Activated naive CD8-positive, alpha-beta T cell treated with anti-CD3 and anti-CD28 coated beads for 36 hours (primary cell): Measurements from ENCODE around the gene ACVR1C. TPM values are rescaled to one million over a fixed set of nuclear protein-coding genes. Genes with fewer than 3 reads are reported as not detected.

Experiments
- DNase-seq: peaks from one replicate; pipeline ENCODE4 v3.0.0; 2021
- H3K27ac Mint-ChIP-seq: one replicate; pipeline ENCODE4 v1.8.0; 2022; ENCODE audit warnings: mild to moderate bottlenecking, moderate library complexity, mixed read lengths
- H3K27me3 Mint-ChIP-seq: one replicate; pipeline ENCODE4 v1.8.0; 2022; ENCODE audit warnings: mild to moderate bottlenecking, mixed read lengths
- H3K36me3 Mint-ChIP-seq: one replicate; pipeline ENCODE4 v1.8.0; 2021; ENCODE audit warnings: mild to moderate bottlenecking, mixed read lengths
- H3K4me1 Mint-ChIP-seq: one replicate; pipeline ENCODE4 v1.8.0; 2021; ENCODE audit warnings: mixed read lengths
- H3K4me3 Mint-ChIP-seq: one replicate; pipeline ENCODE4 v1.8.0; 2022; ENCODE audit warnings: mild to moderate bottlenecking, moderate library complexity, mixed read lengths
- H3K9me3 Mint-ChIP-seq: one replicate; pipeline ENCODE4 v1.8.0; 2022; ENCODE audit warnings: mixed read lengths
- total RNA-seq, 2 experiments: library from RNA; stranded (reverse); gene quantifications; one replicate each; pipeline ENCODE4 v1.2.3, GENCODE V29; 2021

Gene ACVR1C
- total RNA-seq, 2 experiments from 2014 or later = 0.99 to 1.0 TPM

DNA sequence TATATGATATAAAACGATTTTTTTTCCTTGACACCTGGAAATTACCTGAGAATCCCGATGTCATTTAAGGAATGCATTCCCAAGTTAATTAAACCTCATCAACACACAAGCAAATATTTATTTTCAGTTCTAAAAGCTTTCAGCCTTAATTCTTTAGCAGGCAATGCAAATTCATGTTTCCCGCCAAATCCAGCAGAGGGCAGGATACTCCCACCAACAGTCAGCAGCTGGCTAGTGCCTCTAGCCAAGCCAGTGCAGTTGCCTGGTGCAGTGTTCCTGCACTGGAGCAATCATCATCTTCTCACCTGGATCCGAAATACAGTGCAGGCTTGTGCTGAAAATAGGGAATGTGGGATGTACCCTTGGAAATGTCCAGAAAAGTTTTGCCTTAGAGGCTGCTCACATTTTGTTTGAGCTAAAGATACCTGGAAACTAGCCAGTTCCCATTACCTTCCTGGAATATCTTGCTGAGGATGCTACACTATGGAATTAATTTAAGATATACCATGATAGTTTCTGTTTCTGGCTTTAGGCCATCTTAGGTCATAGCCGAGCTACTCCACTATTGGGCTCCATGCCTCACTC is 136.4 kb downstream of the ACVR1C start:
- no peaks in the 10 kb centered on the region for H3K27me3 Mint-ChIP-seq
- peaks cover 52% of the 10 kb centered on the region for H3K4me1 Mint-ChIP-seq
- peak; percentile 67 for DNase-seq
- no peaks in the 10 kb centered on the region for H3K9me3 Mint-ChIP-seq
- H3K4me3 Mint-ChIP-seq = no peak overlapping the region
- H3K36me3 Mint-ChIP-seq = no peaks in the 10 kb centered on the region
- H3K27ac Mint-ChIP-seq = no peak overlapping the region

DNA sequence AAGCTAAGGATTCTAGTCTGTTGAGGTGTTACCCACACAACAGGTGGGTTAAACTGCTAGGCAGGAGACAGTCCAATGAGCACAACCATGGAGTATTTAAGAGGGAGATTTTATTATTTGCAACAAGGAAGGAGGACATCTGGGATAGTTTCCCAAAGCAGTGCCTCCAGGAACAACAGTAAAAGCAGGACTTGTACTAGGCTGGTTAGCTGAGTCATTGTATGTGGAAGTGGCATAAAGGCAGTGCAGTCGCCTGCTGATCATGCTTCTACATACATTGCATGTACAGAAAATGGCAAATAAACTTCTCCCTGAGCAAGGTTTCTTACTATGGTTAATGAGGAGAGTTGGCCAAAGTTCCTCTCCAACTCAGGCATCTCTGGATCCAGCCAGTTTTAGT is 138.7 kb downstream of the ACVR1C start:
- no peaks in the 10 kb centered on the region for H3K27me3 Mint-ChIP-seq
- peaks cover 71% of the 10 kb centered on the region for H3K4me1 Mint-ChIP-seq
- H3K4me3 Mint-ChIP-seq = no peak overlapping the region
- no peak overlapping the region for H3K27ac Mint-ChIP-seq
- no peak for DNase-seq
- H3K36me3 Mint-ChIP-seq = peaks cover 7% of the 10 kb centered on the region
- H3K9me3 Mint-ChIP-seq = peaks cover under 1% of the 10 kb centered on the region

DNA sequence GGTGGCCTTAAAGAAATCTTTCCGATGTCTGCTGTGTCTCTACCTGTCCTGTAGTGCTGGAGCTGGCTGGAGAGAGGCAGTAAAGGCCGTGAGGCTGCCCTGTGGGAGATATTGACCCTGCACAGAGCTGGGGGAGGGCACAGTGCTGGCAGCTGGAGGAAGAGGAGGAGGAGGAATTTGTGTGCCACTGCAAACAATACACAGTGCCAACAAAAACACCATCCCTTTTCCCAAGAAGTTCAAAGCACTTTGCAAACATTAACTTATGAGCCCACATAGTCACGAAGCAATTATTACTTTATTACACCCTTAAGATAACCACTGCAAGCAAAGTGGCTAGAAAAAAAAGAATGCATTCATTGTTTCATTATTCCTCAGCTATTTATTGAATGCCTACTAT is 139.8 kb downstream of the ACVR1C start:
- H3K4me3 Mint-ChIP-seq = no peak overlapping the region
- no peaks in the 10 kb centered on the region for H3K27me3 Mint-ChIP-seq
- no peak for DNase-seq
- peaks cover 9% of the 10 kb centered on the region for H3K36me3 Mint-ChIP-seq
- peaks cover 3% of the 10 kb centered on the region for H3K9me3 Mint-ChIP-seq
- H3K27ac Mint-ChIP-seq = peak overlapping the region; percentile 60
- H3K4me1 Mint-ChIP-seq = peaks cover 81% of the 10 kb centered on the region

DNA sequence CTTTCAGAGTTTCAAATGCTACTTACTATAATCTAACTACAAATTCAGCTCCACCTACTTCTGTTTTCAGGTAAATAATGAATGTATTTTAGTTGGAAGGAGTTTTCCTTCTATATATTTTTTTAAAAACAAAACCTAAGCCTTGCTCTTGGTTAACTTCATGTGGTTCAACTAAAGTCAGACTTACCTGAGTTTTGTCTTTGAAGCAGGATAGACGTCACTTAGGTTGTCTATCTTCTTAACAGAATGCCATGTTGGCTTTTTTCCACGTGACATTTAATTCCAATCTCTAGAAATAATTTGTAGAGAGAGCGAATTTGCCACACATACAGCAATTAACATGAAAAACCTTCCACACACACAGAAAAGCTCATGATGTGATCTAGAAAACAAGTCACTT is 140.9 kb downstream of the ACVR1C start:
- Mint-ChIP-seq H3K27ac (peak overlapping the region; percentile 60), H3K9me3 (peaks cover 3% of the 10 kb centered on the region), H3K4me3 (no peak overlapping the region), H3K36me3 (peaks cover 11% of the 10 kb centered on the region), H3K4me1 (peaks cover 77% of the 10 kb centered on the region), H3K27me3 (no peaks in the 10 kb centered on the region)
- no peak for DNase-seq

DNA sequence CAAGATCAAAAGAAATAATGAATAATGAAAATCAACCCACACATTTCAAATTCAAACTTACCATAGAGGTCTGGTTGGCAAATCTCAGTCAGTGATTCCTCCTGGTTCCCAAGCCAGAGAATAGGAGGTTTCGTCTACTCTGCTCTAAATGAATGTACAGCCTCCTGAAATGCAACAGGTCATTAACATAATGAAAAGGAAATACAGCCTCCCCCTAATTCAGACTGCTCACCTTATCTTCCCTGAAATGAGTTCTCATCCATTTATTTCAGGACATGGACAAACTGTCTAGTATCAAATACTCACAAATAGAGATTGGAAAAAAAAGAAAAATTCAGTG is 141.4 kb downstream of the ACVR1C start:
- peaks cover 11% of the 10 kb centered on the region for H3K36me3 Mint-ChIP-seq

DNA sequence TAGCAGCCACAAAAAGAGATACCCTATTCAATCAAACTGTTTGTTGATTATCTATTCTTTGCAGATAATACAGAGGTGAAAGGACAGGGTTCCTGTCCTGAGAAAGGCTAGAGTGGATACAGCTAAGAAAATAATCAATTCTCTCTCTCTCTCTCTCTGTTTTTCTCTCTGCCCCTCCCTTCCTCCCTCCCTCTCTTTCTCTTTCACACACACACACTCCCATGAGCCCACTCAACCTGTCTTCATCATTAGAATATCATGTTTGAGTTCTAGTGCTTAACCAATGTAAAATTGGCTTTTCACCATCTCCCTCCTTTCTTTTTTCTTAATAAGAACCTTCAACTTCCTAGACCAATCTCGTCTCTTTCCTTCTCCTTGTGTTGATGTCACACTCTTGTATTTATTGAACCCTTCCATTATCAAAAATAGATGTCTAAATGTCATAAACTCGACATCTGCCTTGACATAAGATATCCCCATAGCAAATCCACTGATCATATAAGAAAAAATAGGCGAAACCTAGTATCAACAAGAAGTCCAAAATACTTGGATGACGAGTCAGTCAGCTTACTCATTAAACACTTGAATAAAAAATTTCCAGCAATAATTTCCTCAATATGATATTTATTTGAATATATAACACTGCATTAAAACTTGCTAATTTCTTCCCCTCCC is 141.9 kb downstream of the ACVR1C start:
- peaks cover 76% of the 10 kb centered on the region for H3K4me1 Mint-ChIP-seq
- peak overlapping the region; percentile 52 for H3K4me3 Mint-ChIP-seq
- no peaks in the 10 kb centered on the region for H3K27me3 Mint-ChIP-seq
- peaks cover 13% of the 10 kb centered on the region for H3K36me3 Mint-ChIP-seq
- peaks cover 3% of the 10 kb centered on the region for H3K9me3 Mint-ChIP-seq
- DNase-seq = no peak
- peak overlapping the region; percentile 60 for H3K27ac Mint-ChIP-seq

More for the DNA sequence above, 141.4 kb downstream of the ACVR1C start:
- DNase-seq = no peak
- Mint-ChIP-seq H3K27ac (peak overlapping the region; percentile 60), H3K4me1 (peaks cover 76% of the 10 kb centered on the region), H3K27me3 (no peaks in the 10 kb centered on the region), H3K9me3 (peaks cover 3% of the 10 kb centered on the region), H3K4me3 (peak overlapping the region; percentile 52)

DNA sequence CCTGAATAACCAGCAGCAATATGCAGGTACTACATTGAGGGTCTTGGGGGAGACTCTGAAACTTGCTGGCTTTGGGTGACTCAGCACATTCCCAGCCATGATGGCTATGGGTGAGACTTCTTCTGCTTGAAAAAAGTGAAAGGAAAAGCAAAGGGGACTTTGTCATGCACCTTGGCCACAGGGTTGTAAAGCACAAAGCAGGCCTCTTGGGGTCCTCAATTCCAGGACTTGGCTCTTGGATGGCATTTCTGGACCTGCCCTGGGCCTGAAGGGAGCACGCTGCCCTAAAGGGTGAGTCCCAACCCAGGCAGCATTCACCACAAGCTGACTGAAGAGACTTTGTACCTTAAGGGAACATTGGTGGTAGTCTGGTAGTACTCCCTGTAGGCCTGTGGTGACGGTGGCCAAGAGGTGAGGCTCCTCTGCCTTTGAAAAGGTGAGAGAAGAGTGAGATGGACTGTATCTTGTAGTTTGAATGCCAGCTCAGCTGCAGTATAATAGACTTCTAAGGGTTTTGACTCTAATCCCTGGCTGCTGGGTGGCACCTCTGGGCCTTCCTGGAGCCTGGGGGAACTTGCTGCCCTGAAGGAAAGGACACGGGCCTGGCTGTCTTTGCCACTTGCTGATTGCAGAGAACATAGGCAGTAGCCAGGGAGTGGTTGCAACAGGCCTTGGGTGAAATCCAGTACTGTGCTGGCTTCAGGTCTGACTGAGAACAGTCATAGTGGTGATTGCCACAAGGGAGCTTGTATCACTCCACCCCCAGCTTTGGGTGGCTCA is 148.3 kb downstream of the ACVR1C start:
- peak; percentile 50 for DNase-seq
- Mint-ChIP-seq H3K4me3 (peak overlapping the region; percentile 63), H3K36me3 (peaks cover 50% of the 10 kb centered on the region), H3K9me3 (peaks cover 14% of the 10 kb centered on the region), H3K27me3 (no peaks in the 10 kb centered on the region), H3K4me1 (peaks cover 81% of the 10 kb centered on the region), H3K27ac (peak overlapping the region; percentile 99)

DNA sequence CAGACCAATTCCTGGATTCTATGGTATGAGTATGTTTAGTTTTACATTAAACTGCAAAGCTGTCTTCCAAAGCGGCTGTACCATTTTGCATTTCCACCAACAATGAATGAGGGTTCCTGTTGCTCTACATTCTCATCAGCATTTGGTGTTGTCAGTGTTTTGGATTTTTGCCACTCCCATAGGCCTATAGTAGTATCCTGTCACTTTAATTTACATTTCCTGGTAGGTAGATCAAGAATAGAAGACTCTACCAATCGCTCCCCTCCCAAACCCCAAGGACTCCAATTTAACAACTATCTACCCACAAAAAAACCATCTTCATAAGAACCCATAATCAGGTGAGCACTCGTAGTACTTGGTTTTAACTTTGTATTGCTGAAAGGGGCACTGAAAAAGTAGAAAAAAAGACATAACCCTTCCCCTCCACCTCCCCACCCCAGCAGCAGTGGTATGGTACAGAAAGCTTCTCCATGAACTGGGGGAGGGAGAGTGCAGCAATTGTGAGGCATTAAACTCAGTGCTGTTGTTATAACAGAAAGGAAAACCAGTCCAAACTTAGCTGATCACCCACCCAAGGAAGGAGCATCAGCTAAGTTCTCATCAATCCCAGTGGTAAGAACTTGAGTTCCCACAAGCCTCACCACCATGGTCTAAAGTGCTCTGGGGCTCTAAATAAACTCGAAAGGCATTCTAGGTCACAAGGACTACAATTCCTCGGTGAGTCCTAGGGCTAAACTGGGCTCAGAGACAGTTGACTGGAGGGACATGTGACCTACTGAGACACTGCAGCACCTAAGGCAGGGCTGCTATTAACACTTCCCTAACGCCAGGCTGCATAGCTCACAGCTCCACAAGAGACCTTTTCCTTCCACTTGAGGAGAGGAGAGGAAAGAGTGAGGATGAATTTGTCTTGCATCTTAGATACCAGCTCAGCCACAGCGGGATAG is 149.3 kb downstream of the ACVR1C start:
- DNase-seq = no peak
- Mint-ChIP-seq H3K9me3 (peaks cover 11% of the 10 kb centered on the region), H3K27ac (peak overlapping the region; percentile 99), H3K27me3 (no peaks in the 10 kb centered on the region), H3K4me3 (peak overlapping the region; percentile 63), H3K36me3 (peaks cover 47% of the 10 kb centered on the region), H3K4me1 (peaks cover 79% of the 10 kb centered on the region)

DNA sequence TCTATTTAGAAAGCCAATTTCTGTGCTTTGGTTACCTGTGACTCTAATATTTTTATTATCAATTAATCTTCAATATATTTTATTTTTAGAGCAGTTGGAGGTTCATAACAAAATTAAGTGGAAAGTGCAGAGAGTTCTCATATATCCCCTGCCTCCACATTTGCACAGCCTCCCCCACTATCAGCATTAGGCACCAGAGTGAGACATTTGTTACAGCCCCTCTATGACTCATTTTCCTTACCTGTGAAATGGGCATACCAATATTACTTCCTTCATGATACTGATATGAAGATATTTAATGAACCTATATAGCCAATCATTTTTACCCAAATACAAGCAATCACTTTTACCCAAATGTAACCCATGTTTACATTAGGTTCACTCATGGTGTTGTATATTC is 150.7 kb downstream of the ACVR1C start:
- DNase-seq = no peak
- H3K4me3 Mint-ChIP-seq = no peak overlapping the region
- H3K36me3 Mint-ChIP-seq = peaks cover 47% of the 10 kb centered on the region
- H3K4me1 Mint-ChIP-seq = peaks cover 85% of the 10 kb centered on the region
- peaks cover 11% of the 10 kb centered on the region for H3K9me3 Mint-ChIP-seq
- H3K27ac Mint-ChIP-seq = peak overlapping the region; percentile 99
- H3K27me3 Mint-ChIP-seq = no peaks in the 10 kb centered on the region

DNA sequence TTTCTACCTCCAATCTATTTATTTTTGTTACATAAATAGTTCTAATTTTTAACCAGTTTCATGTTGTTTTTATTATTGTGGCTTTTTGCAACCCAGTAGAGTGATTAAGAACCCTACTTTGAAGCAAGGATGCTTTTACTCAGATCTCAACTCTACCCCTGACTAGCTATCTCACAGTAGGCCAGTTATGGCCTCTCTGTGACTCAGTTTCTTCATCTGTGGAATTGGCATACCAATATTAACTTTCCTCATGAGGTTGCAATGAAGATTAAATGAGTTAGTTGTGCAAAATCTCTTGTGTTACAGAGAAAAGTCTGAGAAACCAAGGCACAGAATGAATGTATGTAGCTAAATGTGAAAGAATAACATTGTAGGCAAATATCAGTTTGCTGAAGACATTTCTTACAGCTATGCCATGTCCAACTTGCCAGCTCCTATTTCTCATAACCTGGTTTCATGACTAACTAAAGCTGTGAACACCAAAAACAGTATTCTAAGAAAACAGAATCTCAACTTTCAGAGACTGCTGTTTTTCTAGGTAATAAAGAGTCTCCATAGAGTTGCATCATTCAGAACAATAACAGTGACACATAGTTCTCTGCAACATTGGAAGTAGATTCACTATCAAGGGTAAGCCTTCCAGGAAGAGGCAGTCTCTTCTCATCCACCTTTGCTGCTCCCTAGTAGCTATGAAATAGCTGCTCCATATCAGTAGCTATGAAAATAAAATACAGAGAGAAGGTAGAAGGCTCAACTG is 151.5 kb downstream of the ACVR1C start:
- no peak for DNase-seq
- peak overlapping the region; percentile 99 for H3K27ac Mint-ChIP-seq
- H3K4me3 Mint-ChIP-seq = peak overlapping the region; percentile 60
- H3K4me1 Mint-ChIP-seq = peaks cover 86% of the 10 kb centered on the region
- H3K36me3 Mint-ChIP-seq = peaks cover 50% of the 10 kb centered on the region
- no peaks in the 10 kb centered on the region for H3K27me3 Mint-ChIP-seq
- peaks cover 11% of the 10 kb centered on the region for H3K9me3 Mint-ChIP-seq

Other genes with a start within 250 kb of the ACVR1C start
- 100 to 1,000 TPM; 302 to 304 TPM for gene CYTIP, start 184.8 kb downstream of the ACVR1C start, total RNA-seq
- gene ACVR1, start 247.5 kb upstream of the ACVR1C start, total RNA-seq = 1 to 10 TPM; 6.4 to 7.1 TPM